Neural cell (in vitro differentiated cells): ENCODE data around the gene IL17RB. TPM values are rescaled to one million over a fixed set of nuclear protein-coding genes. Genes with fewer than 3 reads are reported as not detected.

Experiments
- H2AFZ ChIP-seq: fragments of 200-600, 300-800 bp; sonication (generic), shearing (Covaris generic); 2 replicates; pipeline ENCODE4 v1.6.0; 2014; ENCODE audit warnings: low read depth, mild to moderate bottlenecking, antibody characterized with exemption, low read length, moderate library complexity
- H3F3A ChIP-seq: fragments of 200-600 bp; shearing (Covaris generic); 2 replicates; pipeline ENCODE4 v1.6.1; 2016; ENCODE audit warnings: mild to moderate bottlenecking, moderate library complexity, mixed read lengths, antibody characterized with exemption, low read length; ENCODE audit not compliant: insufficient read depth, poor library complexity, severe bottlenecking
- H3K27ac ChIP-seq: fragments of 200-600, 300-800 bp; sonication (generic), shearing (Covaris generic); 2 replicates; pipeline ENCODE4 v1.5.1; 2014; ENCODE audit warnings: mild to moderate bottlenecking, low read length, moderate library complexity
- H3K27me3 ChIP-seq: fragments of 300-800, 200-600 bp; sonication (generic), shearing (Covaris generic); 2 replicates; pipeline ENCODE4 v1.6.0; 2014; ENCODE audit warnings: mild to moderate bottlenecking, low read depth, low read length, moderate library complexity; ENCODE audit not compliant: insufficient read depth
- H3K36me3 ChIP-seq: fragments of 300-800, 200-600 bp; sonication (generic), shearing (Covaris generic); 2 replicates; pipeline ENCODE4 v1.5.1; 2014; ENCODE audit warnings: mild to moderate bottlenecking, antibody characterized with exemption, low read length, moderate library complexity; ENCODE audit not compliant: insufficient read depth
- H3K4me2 ChIP-seq: fragments of 300-800, 200-600 bp; sonication (generic), shearing (Covaris generic); 2 replicates; pipeline ENCODE4 v1.6.0; 2014; ENCODE audit warnings: mild to moderate bottlenecking, low read length
- H3K4me3 ChIP-seq: fragments of 300-800, 200-600 bp; sonication (generic), shearing (Covaris generic); 2 replicates; pipeline ENCODE4 v1.5.1; 2014; ENCODE audit warnings: mild to moderate bottlenecking, low read length, moderate library complexity
- H3K79me2 ChIP-seq: fragments of 200-600 bp; shearing (Covaris generic); replicated peaks from 2 replicates; pipeline ENCODE4 v1.6.0; 2014; ENCODE audit warnings: mild to moderate bottlenecking, low read length, moderate library complexity; ENCODE audit not compliant: insufficient read depth
- H3K9ac ChIP-seq: fragments of 300-800, 200-600 bp; sonication (generic), shearing (Covaris generic); 2 replicates; pipeline ENCODE4 v1.6.1; 2016; ENCODE audit warnings: mild to moderate bottlenecking, low read length, mixed read lengths
- H3K9me2 ChIP-seq: fragments of 200-600 bp; shearing (Covaris generic); 2 replicates; pipeline ENCODE4 v1.6.1; 2016; ENCODE audit warnings: mild to moderate bottlenecking, low read length, mixed read lengths; ENCODE audit not compliant: insufficient read depth
- H3K9me3 ChIP-seq: fragments of 200-600, 300-800 bp; sonication (generic), shearing (Covaris generic); 2 replicates; pipeline ENCODE4 v1.6.1; 2016; ENCODE audit warnings: mild to moderate bottlenecking, mixed run types, low read length, moderate library complexity, mixed read lengths
- H4K20me1 ChIP-seq: fragments of 200-600 bp; shearing (Covaris generic); 2 replicates; pipeline ENCODE4 v1.6.1; 2016; ENCODE audit warnings: mild to moderate bottlenecking, mixed run types; ENCODE audit not compliant: insufficient read depth
- CTCF ChIP-seq: fragments of 450-650 bp; IDR thresholded peaks from 2 replicates; pipeline ENCODE4 v1.5.1; 2014; ENCODE audit warnings: antibody characterized with exemption, mild to moderate bottlenecking, moderate library complexity; ENCODE audit not compliant: poor library complexity, severe bottlenecking
- EP300 ChIP-seq: fragments of 450-650 bp; conservative IDR thresholded peaks from 2 replicates; pipeline ENCODE4 v1.6.1; 2014; ENCODE audit warnings: antibody characterized with exemption, mild to moderate bottlenecking, moderate library complexity; ENCODE audit not compliant: poor library complexity, severe bottlenecking
- EZH2 ChIP-seq: fragments of 200-600, 300-800 bp; shearing (Covaris generic), sonication (generic); IDR thresholded peaks from 2 replicates; pipeline ENCODE4 v1.6.1; 2014; ENCODE audit warnings: antibody characterized with exemption, low read length, borderline replicate concordance, mild to moderate bottlenecking; ENCODE audit not compliant: insufficient read depth, poor library complexity, severe bottlenecking
- MXI1 ChIP-seq: fragments of 450-650 bp; conservative IDR thresholded peaks from 2 replicates; pipeline ENCODE4 v1.6.1; 2014; ENCODE audit warnings: antibody characterized with exemption, mild to moderate bottlenecking; ENCODE audit not compliant: poor library complexity, severe bottlenecking
- POLR2AphosphoS5 ChIP-seq: IDR thresholded peaks from 2 replicates; pipeline ENCODE4 v1.6.1; 2012
- RAD21 ChIP-seq: fragments of 450-650 bp; conservative IDR thresholded peaks from 2 replicates; pipeline ENCODE4 v1.6.1; 2014; ENCODE audit warnings: antibody characterized with exemption, mild to moderate bottlenecking, moderate library complexity
- SMC3 ChIP-seq: fragments of 450-650 bp; conservative IDR thresholded peaks from 2 replicates; pipeline ENCODE4 v1.6.1; 2014; ENCODE audit warnings: antibody characterized with exemption, mild to moderate bottlenecking, moderate library complexity; ENCODE audit not compliant: poor library complexity
- TAF1 ChIP-seq: IDR thresholded peaks from 2 replicates; pipeline ENCODE4 v1.6.1; 2012; ENCODE audit warnings: low read depth
- polyA plus RNA-seq: library from polyadenylated mRNA; depleted of rRNA; stranded (reverse); fragments of >200 nt; gene quantifications from 2 replicates; pipeline ENCODE4 v1.2.3, GENCODE V29; 2014
- TF ChIP-seq, protein P1 (sequence below): IDR thresholded peaks from 2 replicates; pipeline ENCODE4 v1.6.1; 2012; ENCODE audit warnings: borderline replicate concordance

The IL17RB gene
- polyA plus RNA-seq, 1 donor from 2014 or later: 0.83 TPM

DNA sequence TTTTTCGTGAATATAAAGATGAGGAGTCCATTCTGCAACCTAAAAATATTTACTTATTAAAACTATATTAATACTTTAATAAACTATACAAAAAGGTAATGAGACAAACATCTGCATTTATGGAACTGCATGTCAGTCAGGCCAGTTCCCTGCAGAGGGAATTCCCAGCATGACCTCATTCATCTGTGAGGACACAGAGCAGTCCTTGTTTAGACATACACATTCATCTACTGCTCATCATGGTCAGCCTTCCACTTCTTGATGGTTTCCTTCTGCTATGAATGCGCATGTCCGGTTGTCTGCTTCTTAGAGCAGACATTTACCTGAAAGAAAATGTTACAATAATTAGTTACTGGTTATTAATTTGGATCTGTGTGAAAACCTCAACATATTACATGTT lies 38.9 kb downstream of the IL17RB start:
- Histone ChIP-seq H4K20me1 (no peaks in the 10 kb centered on the region), H2AFZ (no peak overlapping the region), H3K9me3 (no peaks in the 10 kb centered on the region), H3K4me3 (no peak overlapping the region), H3K27me3 (no peaks in the 10 kb centered on the region), H3K9me2 (no peaks in the 10 kb centered on the region), H3K36me3 (peaks cover 7% of the 10 kb centered on the region), H3K9ac (no peak overlapping the region), H3F3A (no peaks in the 10 kb centered on the region), H3K79me2 (peaks cover 34% of the 10 kb centered on the region), H3K4me2 (no peak overlapping the region), H3K27ac (no peak overlapping the region)
- TF ChIP-seq TAF1: no peak
- no peak for TF ChIP-seq EP300
- TF ChIP-seq, protein P1, sequence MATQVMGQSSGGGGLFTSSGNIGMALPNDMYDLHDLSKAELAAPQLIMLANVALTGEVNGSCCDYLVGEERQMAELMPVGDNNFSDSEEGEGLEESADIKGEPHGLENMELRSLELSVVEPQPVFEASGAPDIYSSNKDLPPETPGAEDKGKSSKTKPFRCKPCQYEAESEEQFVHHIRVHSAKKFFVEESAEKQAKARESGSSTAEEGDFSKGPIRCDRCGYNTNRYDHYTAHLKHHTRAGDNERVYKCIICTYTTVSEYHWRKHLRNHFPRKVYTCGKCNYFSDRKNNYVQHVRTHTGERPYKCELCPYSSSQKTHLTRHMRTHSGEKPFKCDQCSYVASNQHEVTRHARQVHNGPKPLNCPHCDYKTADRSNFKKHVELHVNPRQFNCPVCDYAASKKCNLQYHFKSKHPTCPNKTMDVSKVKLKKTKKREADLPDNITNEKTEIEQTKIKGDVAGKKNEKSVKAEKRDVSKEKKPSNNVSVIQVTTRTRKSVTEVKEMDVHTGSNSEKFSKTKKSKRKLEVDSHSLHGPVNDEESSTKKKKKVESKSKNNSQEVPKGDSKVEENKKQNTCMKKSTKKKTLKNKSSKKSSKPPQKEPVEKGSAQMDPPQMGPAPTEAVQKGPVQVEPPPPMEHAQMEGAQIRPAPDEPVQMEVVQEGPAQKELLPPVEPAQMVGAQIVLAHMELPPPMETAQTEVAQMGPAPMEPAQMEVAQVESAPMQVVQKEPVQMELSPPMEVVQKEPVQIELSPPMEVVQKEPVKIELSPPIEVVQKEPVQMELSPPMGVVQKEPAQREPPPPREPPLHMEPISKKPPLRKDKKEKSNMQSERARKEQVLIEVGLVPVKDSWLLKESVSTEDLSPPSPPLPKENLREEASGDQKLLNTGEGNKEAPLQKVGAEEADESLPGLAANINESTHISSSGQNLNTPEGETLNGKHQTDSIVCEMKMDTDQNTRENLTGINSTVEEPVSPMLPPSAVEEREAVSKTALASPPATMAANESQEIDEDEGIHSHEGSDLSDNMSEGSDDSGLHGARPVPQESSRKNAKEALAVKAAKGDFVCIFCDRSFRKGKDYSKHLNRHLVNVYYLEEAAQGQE: no peak
- no peak for TF ChIP-seq EZH2
- TF ChIP-seq SMC3: no peak
- no peak for TF ChIP-seq CTCF
- no peak for TF ChIP-seq POLR2AphosphoS5
- TF ChIP-seq RAD21: no peak
- TF ChIP-seq MXI1: no peak

- Histone ChIP-seq H3K9me2 (no peaks in the 10 kb centered on the region), H3F3A (no peaks in the 10 kb centered on the region), H3K27ac (no peak overlapping the region), H3K9ac (no peak overlapping the region), H3K79me2 (peaks cover 31% of the 10 kb centered on the region), H3K36me3 (peaks cover 7% of the 10 kb centered on the region), H4K20me1 (no peaks in the 10 kb centered on the region), H3K9me3 (no peaks in the 10 kb centered on the region), H2AFZ (no peak overlapping the region), H3K4me3 (no peak overlapping the region), H3K4me2 (no peak overlapping the region), H3K27me3 (no peaks in the 10 kb centered on the region)
- TF ChIP-seq MXI1: no peak
- no peak for TF ChIP-seq EP300
- TF ChIP-seq, protein P1: no peak
- no peak for TF ChIP-seq SMC3
- no peak for TF ChIP-seq POLR2AphosphoS5
Measured at GRCh38 chr3:53887446-53887845, 41.1 kb downstream of the IL17RB start.
